Osteocyte (in vitro differentiated cells): ENCODE results near the gene AKAP6. TPM values are rescaled to one million over a fixed set of nuclear protein-coding genes. Genes with fewer than 3 reads are reported as not detected.

Experiments used
- DNase-seq: peaks from one replicate; pipeline ENCODE4 v3.0.0; 2021; ENCODE audit warnings: mixed read lengths; ENCODE audit not compliant: unreplicated experiment; ENCODE audit errors: extremely low spot score
- H3K27ac Mint-ChIP-seq: one replicate; pipeline ENCODE4 v1.8.0; 2021; ENCODE audit warnings: mild to moderate bottlenecking, mixed read lengths; ENCODE audit not compliant: unreplicated experiment
- H3K27me3 Mint-ChIP-seq: one replicate; pipeline ENCODE4 v1.8.0; 2021; ENCODE audit warnings: mixed read lengths; ENCODE audit not compliant: unreplicated experiment
- H3K36me3 Mint-ChIP-seq: one replicate; pipeline ENCODE4 v1.8.0; 2021; ENCODE audit warnings: mixed read lengths; ENCODE audit not compliant: unreplicated experiment
- H3K4me1 Mint-ChIP-seq: one replicate; pipeline ENCODE4 v1.8.0; 2021; ENCODE audit warnings: mixed read lengths; ENCODE audit not compliant: unreplicated experiment
- H3K4me3 Mint-ChIP-seq: one replicate; pipeline ENCODE4 v1.8.0; 2021; ENCODE audit warnings: mild to moderate bottlenecking, moderate library complexity, mixed read lengths; ENCODE audit not compliant: unreplicated experiment
- H3K9me3 Mint-ChIP-seq: one replicate; pipeline ENCODE4 v1.8.0; 2021; ENCODE audit warnings: mixed read lengths; ENCODE audit not compliant: unreplicated experiment
- long read RNA-seq: library from polyadenylated mRNA; unstranded; transcript quantifications from one replicate; pipeline ENCODE4 v2.0.0, GENCODE V29; 2021
- total RNA-seq: library from RNA; stranded (reverse); gene quantifications from 2 replicates; pipeline ENCODE4 v1.2.1, GENCODE V29; 2021
- TF ChIP-seq, protein P1 (sequence below): fragments of 200-600 bp; sonication (generic); IDR thresholded peaks from 2 replicates; pipeline ENCODE4 v1.5.0; 2021; ENCODE audit warnings: antibody characterized with exemption, mild to moderate bottlenecking, moderate library complexity

Gene AKAP6, protein sequence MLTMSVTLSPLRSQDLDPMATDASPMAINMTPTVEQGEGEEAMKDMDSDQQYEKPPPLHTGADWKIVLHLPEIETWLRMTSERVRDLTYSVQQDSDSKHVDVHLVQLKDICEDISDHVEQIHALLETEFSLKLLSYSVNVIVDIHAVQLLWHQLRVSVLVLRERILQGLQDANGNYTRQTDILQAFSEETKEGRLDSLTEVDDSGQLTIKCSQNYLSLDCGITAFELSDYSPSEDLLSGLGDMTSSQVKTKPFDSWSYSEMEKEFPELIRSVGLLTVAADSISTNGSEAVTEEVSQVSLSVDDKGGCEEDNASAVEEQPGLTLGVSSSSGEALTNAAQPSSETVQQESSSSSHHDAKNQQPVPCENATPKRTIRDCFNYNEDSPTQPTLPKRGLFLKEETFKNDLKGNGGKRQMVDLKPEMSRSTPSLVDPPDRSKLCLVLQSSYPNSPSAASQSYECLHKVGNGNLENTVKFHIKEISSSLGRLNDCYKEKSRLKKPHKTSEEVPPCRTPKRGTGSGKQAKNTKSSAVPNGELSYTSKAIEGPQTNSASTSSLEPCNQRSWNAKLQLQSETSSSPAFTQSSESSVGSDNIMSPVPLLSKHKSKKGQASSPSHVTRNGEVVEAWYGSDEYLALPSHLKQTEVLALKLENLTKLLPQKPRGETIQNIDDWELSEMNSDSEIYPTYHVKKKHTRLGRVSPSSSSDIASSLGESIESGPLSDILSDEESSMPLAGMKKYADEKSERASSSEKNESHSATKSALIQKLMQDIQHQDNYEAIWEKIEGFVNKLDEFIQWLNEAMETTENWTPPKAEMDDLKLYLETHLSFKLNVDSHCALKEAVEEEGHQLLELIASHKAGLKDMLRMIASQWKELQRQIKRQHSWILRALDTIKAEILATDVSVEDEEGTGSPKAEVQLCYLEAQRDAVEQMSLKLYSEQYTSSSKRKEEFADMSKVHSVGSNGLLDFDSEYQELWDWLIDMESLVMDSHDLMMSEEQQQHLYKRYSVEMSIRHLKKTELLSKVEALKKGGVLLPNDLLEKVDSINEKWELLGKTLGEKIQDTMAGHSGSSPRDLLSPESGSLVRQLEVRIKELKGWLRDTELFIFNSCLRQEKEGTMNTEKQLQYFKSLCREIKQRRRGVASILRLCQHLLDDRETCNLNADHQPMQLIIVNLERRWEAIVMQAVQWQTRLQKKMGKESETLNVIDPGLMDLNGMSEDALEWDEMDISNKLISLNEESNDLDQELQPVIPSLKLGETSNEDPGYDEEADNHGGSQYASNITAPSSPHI (N-terminal part only)
- total RNA-seq: 3.8 and 4.1 TPM in 2 replicates
- long read RNA-seq, partial matches to known transcripts: 1 of 4 reads
- long read RNA-seq, other reads (novel, unspliced or antisense): 3 of 4 reads

DNA sequence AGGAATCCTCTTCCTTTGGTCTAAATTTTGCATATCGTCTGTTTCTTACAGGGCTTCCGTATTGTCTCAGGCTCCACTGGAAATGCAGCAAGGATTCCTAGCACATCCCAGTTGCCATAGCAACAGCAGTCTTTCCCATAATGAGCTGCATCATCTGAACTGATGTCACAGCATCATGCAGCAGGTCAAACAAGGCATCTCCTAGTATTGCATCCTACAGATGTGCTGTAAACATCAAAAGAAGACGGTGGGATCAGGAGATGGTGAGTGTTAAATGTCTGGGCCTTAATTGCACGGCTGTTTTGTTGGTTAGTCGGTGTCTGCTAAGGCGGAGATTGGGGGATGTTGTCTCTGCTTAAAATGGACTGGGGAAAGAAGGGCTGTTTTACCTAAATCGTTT, at the start of gene AKAP6:
Gene AKAP6, plus strand, starts transcription at position 153 of the 400 bp plus-strand sequence. CDS start 104,196 bp downstream, outside the sequence.
- H3K27me3 Mint-ChIP-seq: no peaks in the 10 kb centered on the region
- TF ChIP-seq, protein P1, sequence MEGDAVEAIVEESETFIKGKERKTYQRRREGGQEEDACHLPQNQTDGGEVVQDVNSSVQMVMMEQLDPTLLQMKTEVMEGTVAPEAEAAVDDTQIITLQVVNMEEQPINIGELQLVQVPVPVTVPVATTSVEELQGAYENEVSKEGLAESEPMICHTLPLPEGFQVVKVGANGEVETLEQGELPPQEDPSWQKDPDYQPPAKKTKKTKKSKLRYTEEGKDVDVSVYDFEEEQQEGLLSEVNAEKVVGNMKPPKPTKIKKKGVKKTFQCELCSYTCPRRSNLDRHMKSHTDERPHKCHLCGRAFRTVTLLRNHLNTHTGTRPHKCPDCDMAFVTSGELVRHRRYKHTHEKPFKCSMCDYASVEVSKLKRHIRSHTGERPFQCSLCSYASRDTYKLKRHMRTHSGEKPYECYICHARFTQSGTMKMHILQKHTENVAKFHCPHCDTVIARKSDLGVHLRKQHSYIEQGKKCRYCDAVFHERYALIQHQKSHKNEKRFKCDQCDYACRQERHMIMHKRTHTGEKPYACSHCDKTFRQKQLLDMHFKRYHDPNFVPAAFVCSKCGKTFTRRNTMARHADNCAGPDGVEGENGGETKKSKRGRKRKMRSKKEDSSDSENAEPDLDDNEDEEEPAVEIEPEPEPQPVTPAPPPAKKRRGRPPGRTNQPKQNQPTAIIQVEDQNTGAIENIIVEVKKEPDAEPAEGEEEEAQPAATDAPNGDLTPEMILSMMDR: no peak
- no peaks in the 10 kb centered on the region for H3K9me3 Mint-ChIP-seq
- H3K4me3 Mint-ChIP-seq: no peak within 1 kb of the TSS
- H3K36me3 Mint-ChIP-seq: no peaks in the 10 kb centered on the region
- DNase-seq: no peak
- no peaks in the 10 kb centered on the region for H3K4me1 Mint-ChIP-seq
- no peak within 1 kb of the TSS for H3K27ac Mint-ChIP-seq

DNA sequence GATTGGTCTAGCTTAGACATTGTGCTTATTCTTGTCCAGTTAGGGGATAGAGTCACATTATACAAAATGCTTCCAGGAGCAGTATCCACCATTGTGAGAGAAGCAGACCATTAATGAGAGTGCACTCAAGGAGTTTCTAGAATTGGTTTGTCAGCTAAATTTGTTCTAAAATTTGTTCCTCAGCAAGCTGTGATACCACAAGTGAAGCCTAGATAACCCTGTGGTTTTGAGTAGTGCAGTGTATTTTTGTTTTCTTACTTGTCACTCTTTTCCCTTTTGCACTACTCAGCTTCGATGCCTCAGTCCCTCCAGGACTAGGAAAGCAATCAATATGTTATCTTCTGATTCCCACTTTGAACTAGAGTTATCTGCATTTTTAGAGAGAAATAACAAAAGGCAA, 42.5 kb upstream of the AKAP6 start:
- Mint-ChIP-seq H3K4me1 (no peaks in the 10 kb centered on the region), H3K27ac (no peak overlapping the region), H3K36me3 (no peaks in the 10 kb centered on the region), H3K27me3 (no peaks in the 10 kb centered on the region), H3K4me3 (no peak overlapping the region), H3K9me3 (peaks cover 9% of the 10 kb centered on the region)
- no peak for DNase-seq
- TF ChIP-seq, protein P1: no peak

DNA sequence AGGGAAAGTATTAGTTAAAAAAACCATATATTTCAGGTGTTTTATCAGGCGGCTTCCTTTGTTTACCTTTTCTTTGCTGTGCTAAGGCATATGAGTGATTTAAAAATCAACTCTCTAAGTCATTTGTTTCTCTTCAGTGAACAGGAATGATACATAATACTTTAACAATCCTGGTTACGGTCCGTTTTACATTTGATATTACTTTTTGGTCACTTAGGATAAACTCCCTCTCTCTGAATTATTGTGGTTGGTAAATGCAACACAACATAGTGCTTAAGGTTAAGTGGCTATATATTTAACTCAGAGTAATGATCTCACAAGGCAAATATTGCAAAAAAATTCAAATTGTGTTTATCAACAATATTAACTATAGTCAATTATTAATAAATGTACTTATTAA, 32.7 kb upstream of the AKAP6 start:
- H3K27ac Mint-ChIP-seq: no peak overlapping the region
- H3K4me1 Mint-ChIP-seq: no peaks in the 10 kb centered on the region
- H3K36me3 Mint-ChIP-seq: no peaks in the 10 kb centered on the region
- no peak overlapping the region for H3K4me3 Mint-ChIP-seq
- DNase-seq: no peak
- H3K9me3 Mint-ChIP-seq: peaks cover 6% of the 10 kb centered on the region
- H3K27me3 Mint-ChIP-seq: no peaks in the 10 kb centered on the region
- TF ChIP-seq, protein P1: no peak

DNA sequence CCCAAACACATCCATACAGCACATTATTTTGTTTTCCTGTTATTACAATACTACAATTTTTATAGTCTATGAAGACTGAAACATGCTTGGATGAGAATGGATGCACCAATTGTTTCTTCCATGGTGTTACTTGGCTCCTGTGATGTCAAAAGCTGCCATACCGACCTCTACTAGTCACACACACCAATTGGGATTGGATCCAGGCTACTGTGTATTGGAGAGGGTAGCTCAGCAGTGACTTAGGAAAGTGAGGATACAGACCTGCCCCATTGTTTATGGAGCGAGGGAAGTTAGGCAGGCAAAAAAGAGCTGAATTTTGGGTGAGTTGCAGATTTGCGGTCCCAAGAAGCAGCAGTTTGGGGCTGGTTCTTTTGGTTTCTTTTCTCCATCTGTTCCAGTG, 30.8 kb upstream of the AKAP6 start:
- H3K4me3 Mint-ChIP-seq: no peak overlapping the region
- TF ChIP-seq, protein P1: no peak
- H3K9me3 Mint-ChIP-seq: no peaks in the 10 kb centered on the region
- H3K27ac Mint-ChIP-seq: no peak overlapping the region
- no peak for DNase-seq
- no peaks in the 10 kb centered on the region for H3K27me3 Mint-ChIP-seq
- H3K4me1 Mint-ChIP-seq: no peaks in the 10 kb centered on the region
- H3K36me3 Mint-ChIP-seq: no peaks in the 10 kb centered on the region
